HS-27A (cell line): Measurements from ENCODE around the gene NR4A2.
"Not testable (repeated sequence)": the region's sequence is repeated elsewhere in the genome, so short reads cannot be mapped to it uniquely, and the experiment has no call there.

Experiments used
- DNase-seq: peaks from one replicate; pipeline ENCODE4 v3.0.0-alpha.2; 2012; ENCODE audit warnings: low read depth, missing footprints

NR4A2 gene

DNA sequence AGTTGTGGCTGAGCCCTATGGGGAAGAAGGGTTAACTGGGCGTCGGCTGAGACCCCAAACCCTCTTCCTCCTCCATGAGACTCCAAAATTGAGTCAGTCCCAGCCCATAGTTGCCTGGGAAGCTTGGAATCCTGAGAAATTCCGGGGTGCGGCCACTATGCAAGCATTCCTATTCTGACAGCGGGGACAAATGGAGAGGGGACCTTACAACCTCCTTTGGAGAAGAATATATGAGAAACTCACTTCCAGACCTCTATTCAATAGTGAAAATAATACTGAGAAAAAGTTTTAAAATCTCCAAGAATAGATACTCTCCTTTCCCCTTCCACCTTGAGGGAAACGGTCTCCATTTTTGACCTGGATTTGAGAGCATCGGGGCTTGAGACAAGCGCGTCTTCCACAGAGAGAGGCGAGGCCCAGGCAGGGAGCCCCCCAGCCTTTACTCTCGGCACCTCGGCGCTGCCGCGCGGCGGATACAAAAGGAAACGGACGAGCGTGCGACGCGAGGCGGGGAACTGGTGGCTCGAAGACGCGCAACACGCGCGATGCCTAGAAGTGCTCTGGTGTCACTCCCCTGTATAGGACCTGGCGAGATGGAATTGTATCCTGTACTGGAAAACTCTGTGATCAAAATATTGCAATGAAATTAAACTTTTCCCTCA lies 11.1 kb downstream of the NR4A2 start:
- DNase-seq = no peak

DNA sequence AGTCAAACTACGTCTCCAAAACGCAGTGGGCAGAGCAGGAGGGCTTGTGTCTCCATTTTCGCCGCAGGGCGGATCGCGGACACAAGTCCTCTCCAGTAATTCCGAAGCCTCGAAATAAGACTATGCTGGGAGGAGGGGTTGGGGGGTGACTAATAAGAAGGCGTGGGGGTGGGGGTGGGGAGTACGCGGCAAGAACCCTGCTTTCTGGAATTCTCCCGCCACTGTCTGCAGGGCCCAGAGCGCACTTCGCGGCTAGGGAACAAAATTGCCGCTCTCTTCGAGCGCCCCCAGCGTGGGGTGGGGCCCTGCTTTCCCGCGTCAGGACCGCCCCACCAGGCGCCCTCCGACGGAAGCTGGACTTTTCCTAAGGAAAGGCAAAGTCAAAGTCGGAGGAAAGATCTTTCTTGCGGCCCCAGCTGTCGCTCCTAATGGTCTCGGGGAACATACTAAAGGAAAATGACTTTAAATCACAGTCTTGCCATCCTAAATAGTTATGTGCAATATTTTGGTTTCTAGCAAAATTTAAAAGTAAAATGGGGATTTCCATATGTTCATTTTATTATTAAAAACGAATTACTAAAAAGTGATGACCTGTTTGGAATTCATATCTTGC lies 11.9 kb downstream of the NR4A2 start:
- DNase-seq = no peak

DNA sequence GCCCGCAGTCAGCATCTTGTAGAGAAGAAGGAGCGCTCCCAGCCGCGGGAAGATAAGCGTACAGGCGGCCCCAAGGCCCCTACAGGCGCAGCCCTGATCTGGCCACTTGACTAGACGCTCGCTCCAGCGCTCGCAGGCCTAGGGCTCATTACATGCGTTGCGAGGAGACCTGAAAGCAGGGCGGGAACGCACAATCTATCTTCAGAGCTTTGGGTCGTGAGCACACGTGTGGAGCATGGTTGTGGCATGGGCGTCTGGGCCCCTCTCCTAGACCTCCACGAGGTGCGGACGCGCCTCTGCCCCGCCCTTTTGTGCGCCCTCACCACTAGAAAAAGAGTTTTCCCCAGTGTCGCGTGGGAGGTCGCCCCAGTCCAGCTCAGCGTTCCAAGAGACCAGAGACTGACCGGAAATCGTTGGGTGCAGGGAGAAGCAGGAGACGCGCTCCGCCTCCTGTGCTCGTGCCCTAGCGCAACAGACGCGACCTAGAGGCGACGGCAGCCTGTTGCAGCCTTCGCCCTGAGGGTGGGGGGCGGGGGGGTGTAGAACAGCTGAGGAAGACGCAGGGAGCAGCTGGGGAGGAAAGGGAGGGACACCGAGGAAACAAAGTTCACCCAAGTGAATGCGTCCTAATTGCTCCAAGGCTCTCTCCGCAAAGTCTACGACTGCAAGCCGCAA lies 12.6 kb downstream of the NR4A2 start:
- no peak for DNase-seq

DNA sequence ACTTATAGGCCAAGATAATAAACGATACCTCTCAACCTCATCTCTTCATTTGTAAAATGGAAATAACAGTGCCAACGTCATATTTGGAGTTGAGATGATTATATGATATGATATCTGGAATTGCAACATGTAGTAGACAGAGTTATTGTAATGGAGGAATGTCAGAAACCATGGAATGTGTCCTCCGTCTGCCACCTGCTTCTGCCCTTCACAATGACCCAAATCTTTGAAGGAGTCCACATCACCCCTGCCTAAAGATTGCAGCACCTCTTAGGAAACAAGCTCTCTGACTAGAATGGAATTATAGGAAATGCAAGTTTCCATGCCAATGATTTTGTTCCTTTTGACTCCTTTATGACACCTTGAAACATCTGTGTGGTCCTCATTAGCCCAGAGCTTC lies 14.9 kb downstream of the NR4A2 start:
- no peak for DNase-seq

GRCh38 chr2:156311976-156312375 lies 20.5 kb downstream of the NR4A2 start:
- DNase-seq = no peak

GRCh38 chr2:156310773-156311172 lies 21.7 kb downstream of the NR4A2 start:
- no peak for DNase-seq

- DNase-seq = no peak
Measured at GRCh38 chr2:156309917-156310316, 22.6 kb downstream of the NR4A2 start.

GRCh38 chr2:156309167-156309566 lies 23.4 kb downstream of the NR4A2 start:
- no peak for DNase-seq

DNA sequence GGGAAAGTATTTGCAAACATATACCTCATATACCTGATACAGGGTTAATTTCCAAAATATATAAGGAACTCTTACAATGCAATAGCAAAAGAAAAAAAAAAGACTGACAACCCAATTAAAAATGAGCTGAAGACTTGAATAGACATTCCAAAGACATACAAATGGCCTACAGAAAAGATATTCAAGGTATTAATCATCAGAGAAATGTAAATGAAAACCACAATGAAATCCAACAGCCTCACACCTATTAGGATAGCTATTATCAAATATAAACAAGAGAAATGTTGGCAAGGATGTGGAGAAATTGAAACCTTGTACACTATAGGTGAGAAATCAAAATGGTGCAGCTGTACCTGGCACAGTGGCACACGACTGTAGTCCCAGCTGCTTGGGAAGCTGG lies 25.7 kb downstream of the NR4A2 start:
- no peak for DNase-seq

GRCh38 chr2:156305121-156305520 lies 27.4 kb downstream of the NR4A2 start:
- no peak for DNase-seq

- DNase-seq = no peak
Measured at GRCh38 chr2:156300337-156300736, 32.2 kb downstream of the NR4A2 start.

DNA sequence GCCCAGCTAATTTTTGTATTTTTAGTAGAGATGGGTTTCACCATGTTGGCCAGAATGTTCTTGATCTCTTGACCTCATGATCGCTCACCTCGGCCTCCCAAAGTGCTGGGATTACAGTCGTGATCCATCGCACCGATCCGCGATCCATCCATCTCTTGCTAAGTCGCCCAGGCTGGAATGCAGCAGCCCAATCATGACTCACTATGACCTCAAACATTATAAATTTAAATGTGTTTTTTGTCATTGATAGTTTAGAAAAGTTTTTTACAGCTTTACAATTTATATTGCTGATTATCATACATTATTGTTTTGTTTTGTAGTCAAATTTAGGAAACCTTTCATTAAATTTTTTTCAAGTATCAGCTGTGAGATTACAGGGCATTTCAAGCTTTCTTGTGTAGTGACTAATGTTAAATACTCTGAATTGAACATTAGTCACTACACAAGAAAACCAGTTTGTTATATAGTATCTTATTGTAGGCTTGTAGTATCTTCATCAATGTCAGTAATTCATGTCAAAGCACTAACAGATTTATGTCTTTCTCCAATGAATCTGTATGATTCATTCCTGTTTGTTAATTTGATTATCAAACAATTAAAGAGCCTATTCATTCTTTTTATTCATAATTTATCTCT lies 37.5 kb downstream of the NR4A2 start:
- no peak for DNase-seq

DNA sequence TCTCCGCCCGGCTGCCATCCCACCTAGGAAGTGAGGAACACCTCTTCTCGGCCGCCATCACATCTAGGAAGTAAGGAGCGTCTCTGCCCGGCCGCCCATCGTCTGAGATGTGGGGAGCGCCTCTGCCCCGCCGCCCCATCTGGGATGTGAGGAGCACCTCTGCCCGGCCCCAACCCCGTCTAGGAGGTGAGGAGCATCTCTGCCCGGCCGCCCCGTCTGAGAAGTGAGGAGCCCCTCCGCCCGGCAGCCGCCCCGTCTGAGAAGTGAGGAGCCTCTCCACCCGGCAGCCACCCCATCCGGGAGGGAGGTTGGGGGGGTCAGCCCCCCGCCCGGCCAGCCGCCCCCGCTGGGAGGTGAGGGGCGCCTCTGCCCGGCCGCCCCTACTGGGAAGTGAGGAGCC lies 39.1 kb downstream of the NR4A2 start:
- not testable (repeated sequence) for DNase-seq

DNA sequence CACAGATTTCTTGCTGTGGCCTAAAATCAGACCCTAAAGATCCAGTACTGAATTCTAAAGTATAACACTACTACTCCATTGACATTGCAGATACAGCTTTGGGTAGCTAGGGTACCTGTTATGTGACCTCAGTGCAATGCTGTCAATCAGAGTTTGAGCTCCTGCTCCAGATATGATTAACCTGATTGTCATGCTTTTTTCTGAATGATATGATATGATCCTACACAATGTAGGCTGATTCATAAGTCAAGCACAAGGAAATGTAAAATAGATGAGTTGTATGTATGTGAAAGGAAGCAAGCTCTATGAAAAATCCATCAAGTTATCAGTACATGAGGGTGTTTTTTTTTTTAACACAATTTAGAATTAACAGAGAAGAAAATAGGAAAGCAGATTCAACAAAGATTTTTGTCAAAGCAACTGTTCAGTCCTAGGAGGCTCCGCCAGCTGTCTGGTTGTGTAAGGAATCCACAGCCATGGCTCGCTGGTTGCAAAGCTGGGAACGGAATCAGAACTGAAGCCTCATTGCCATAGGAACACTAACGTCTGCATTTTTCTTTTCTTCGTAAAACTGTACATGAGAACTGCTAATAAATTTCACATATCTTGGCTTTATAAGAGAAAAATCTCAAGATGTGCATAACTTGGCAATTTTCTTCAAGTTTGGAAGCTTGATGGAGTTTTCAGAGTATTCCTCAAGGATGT lies 52.9 kb downstream of the NR4A2 start:
- no peak for DNase-seq
